Measurements from ENCODE around the gene SPEM3.
A peak's percentile ranks its signal among the peaks of the same experiment; 100 is the strongest.

The SPEM3 gene

GRCh38 chr17:7428557-7428956, at the start of gene SPEM3:
SPEM3 (plus strand) TSS chr17:7428857; CDS start chr17:7428903, 46 bp downstream.
- DNase-seq = no peak

GRCh38 chr17:7379134-7379533, 49.5 kb upstream of the SPEM3 start:
- DNase-seq = no peak

- DNase-seq = peak; percentile 37
Observed at GRCh38 chr17:7380321-7380720, 48.3 kb upstream of the SPEM3 start.

- DNase-seq = no peak
Observed at GRCh38 chr17:7380855-7381683, 47.6 kb upstream of the SPEM3 start, which contains the start of gene TNK1. TNK1 (plus strand) TSS chr17:7381089; CDS start chr17:7382927, 1,838 bp downstream.

GRCh38 chr17:7382901-7383300, 45.8 kb upstream of the SPEM3 start:
- no peak for DNase-seq

GRCh38 chr17:7383371-7383741, 45.3 kb upstream of the SPEM3 start:
- DNase-seq = no peak

- no peak for DNase-seq
Observed at GRCh38 chr17:7383742-7384488, 44.7 kb upstream of the SPEM3 start.

- no peak for DNase-seq
Observed at GRCh38 chr17:7384489-7385081, 44.1 kb upstream of the SPEM3 start.

- DNase-seq = no peak
Observed at GRCh38 chr17:7388856-7389255, 39.8 kb upstream of the SPEM3 start.

GRCh38 chr17:7389924-7390910, 38.4 kb upstream of the SPEM3 start:
- DNase-seq = no peak

GRCh38 chr17:7391307-7391706, 37.4 kb upstream of the SPEM3 start:
- DNase-seq = no peak

GRCh38 chr17:7392696-7393612, 35.7 kb upstream of the SPEM3 start:
- DNase-seq = no peak

- DNase-seq = no peak
Observed at GRCh38 chr17:7393613-7394451, 34.8 kb upstream of the SPEM3 start.

GRCh38 chr17:7394452-7395191, 34.0 kb upstream of the SPEM3 start, which contains the start of gene PLSCR3:
PLSCR3 (minus strand) TSS chr17:7394525; CDS start chr17:7394110, 415 bp downstream.
- peak; percentile 46 for DNase-seq

- DNase-seq = no peak
Observed at GRCh38 chr17:7396147-7396546, 32.5 kb upstream of the SPEM3 start.

- DNase-seq = no peak
Observed at GRCh38 chr17:7398612-7399011, 30.0 kb upstream of the SPEM3 start.

GRCh38 chr17:7403043-7403726, 25.5 kb upstream of the SPEM3 start:
- no peak for DNase-seq

- DNase-seq = peak; percentile 48
Observed at GRCh38 chr17:7403727-7403976, 25.0 kb upstream of the SPEM3 start.

All from NCI-H1694 (cell line).